Activated T-helper 1 cell treated with anti-CD3 and anti-CD28 coated beads, Interleukin-12 subunit alpha, Interleukin-12 subunit beta, Interleukin-2, Interleukin-4 antibody, amounts not matched to agents 30 ng/mL and 10 ng/mL and 1 ng/mL, durations not matched to agents 14 hours and 24 hours and 36 hours (primary cell): ENCODE data around the gene IPO5. TPM values are rescaled to one million over a fixed set of nuclear protein-coding genes. Genes with fewer than 3 reads are reported as not detected.

Experiments
- DNase-seq: peaks from one replicate; pipeline ENCODE4 v3.0.0; 2021; ENCODE audit warnings: low spot score
- H3K27ac Mint-ChIP-seq: one replicate; pipeline ENCODE4 v1.8.0; 2021; ENCODE audit warnings: mild to moderate bottlenecking, mixed read lengths
- H3K27me3 Mint-ChIP-seq: one replicate; pipeline ENCODE4 v1.8.0; 2022; ENCODE audit warnings: mild to moderate bottlenecking, moderate library complexity, mixed read lengths; ENCODE audit not compliant: insufficient read depth
- H3K36me3 Mint-ChIP-seq: one replicate; pipeline ENCODE4 v1.8.0; 2021; ENCODE audit warnings: low read depth, mixed read lengths
- H3K4me1 Mint-ChIP-seq: one replicate; pipeline ENCODE4 v1.8.0; 2021; ENCODE audit warnings: low read depth, mixed read lengths
- H3K4me3 Mint-ChIP-seq: one replicate; pipeline ENCODE4 v1.8.0; 2021; ENCODE audit warnings: mild to moderate bottlenecking, moderate library complexity, mixed read lengths
- H3K9me3 Mint-ChIP-seq: one replicate; pipeline ENCODE4 v1.8.0; 2021; ENCODE audit warnings: mixed read lengths
- intact Hi-C: fragments of 100-400 bp; cut with micrococcal nuclease; formaldehyde crosslinking; loops from one replicate; pipeline ENCODE4 v1.15.1; 2024
- total RNA-seq: library from RNA; stranded (reverse); gene quantifications from 2 replicates; pipeline ENCODE4 v1.2.3, GENCODE V29; 2022

IPO5 gene
- 210 and 226 TPM in 2 replicates for total RNA-seq

- H3K27me3 Mint-ChIP-seq = no peaks in the 10 kb centered on the region
- H3K27ac Mint-ChIP-seq = no peak within 1 kb of the TSS
- no peak within 1 kb of the TSS for H3K4me3 Mint-ChIP-seq
- H3K36me3 Mint-ChIP-seq = no peaks in the 10 kb centered on the region
- no peak for DNase-seq
- H3K9me3 Mint-ChIP-seq = peaks cover 5% of the 10 kb centered on the region
- no peaks in the 10 kb centered on the region for H3K4me1 Mint-ChIP-seq
- intact Hi-C loops = no loop called here
Observed at GRCh38 chr13:97953376-97953970, at the start of gene IPO5. TSS of gene IPO5 (plus strand) at chr13:97953675. CDS start at chr13:97976697, 23,022 bp downstream.

GRCh38 chr13:97904059-97904458 lies 49.4 kb upstream of the IPO5 start:
- Mint-ChIP-seq H3K4me1 (no peaks in the 10 kb centered on the region), H3K36me3 (no peaks in the 10 kb centered on the region), H3K4me3 (no peak overlapping the region), H3K27me3 (peaks cover 1% of the 10 kb centered on the region), H3K9me3 (no peaks in the 10 kb centered on the region), H3K27ac (no peak overlapping the region)
- intact Hi-C loops = no loop called here
- no peak for DNase-seq

- Mint-ChIP-seq H3K36me3 (no peaks in the 10 kb centered on the region), H3K4me1 (no peaks in the 10 kb centered on the region), H3K27me3 (peaks cover 4% of the 10 kb centered on the region), H3K9me3 (no peaks in the 10 kb centered on the region), H3K4me3 (no peak overlapping the region), H3K27ac (no peak overlapping the region)
- intact Hi-C loops = no loop called here
- no peak for DNase-seq
Observed at GRCh38 chr13:97905517-97905916, 48.0 kb upstream of the IPO5 start.

- DNase-seq = no peak
- no peaks in the 10 kb centered on the region for H3K4me1 Mint-ChIP-seq
Observed at GRCh38 chr13:97911311-97912138, 42.0 kb upstream of the IPO5 start.

GRCh38 chr13:97912139-97912535 lies 41.3 kb upstream of the IPO5 start:
- Mint-ChIP-seq H3K36me3 (no peaks in the 10 kb centered on the region), H3K27ac (no peak overlapping the region), H3K4me3 (no peak overlapping the region), H3K4me1 (no peaks in the 10 kb centered on the region), H3K9me3 (peaks cover 11% of the 10 kb centered on the region), H3K27me3 (peaks cover 3% of the 10 kb centered on the region)
- no peak for DNase-seq
- intact Hi-C loops = no loop called here

More at GRCh38 chr13:97911311-97912138, 42.0 kb upstream of the IPO5 start:
- intact Hi-C loops = no loop called here
- H3K9me3 Mint-ChIP-seq = peaks cover 9% of the 10 kb centered on the region
- H3K27ac Mint-ChIP-seq = no peak overlapping the region
- H3K36me3 Mint-ChIP-seq = no peaks in the 10 kb centered on the region
- no peak overlapping the region for H3K4me3 Mint-ChIP-seq
- peaks cover 3% of the 10 kb centered on the region for H3K27me3 Mint-ChIP-seq

GRCh38 chr13:97913206-97913605 lies 40.3 kb upstream of the IPO5 start:
- intact Hi-C loops = no loop called here
- peaks cover 3% of the 10 kb centered on the region for H3K27me3 Mint-ChIP-seq
- no peak overlapping the region for H3K4me3 Mint-ChIP-seq
- no peak overlapping the region for H3K27ac Mint-ChIP-seq
- H3K4me1 Mint-ChIP-seq = no peaks in the 10 kb centered on the region
- no peak for DNase-seq
- peaks cover 11% of the 10 kb centered on the region for H3K9me3 Mint-ChIP-seq
- H3K36me3 Mint-ChIP-seq = no peaks in the 10 kb centered on the region

- Mint-ChIP-seq H3K4me3 (no peak overlapping the region), H3K27ac (no peak overlapping the region), H3K36me3 (no peaks in the 10 kb centered on the region), H3K9me3 (peaks cover 11% of the 10 kb centered on the region), H3K4me1 (no peaks in the 10 kb centered on the region), H3K27me3 (peaks cover 4% of the 10 kb centered on the region)
- intact Hi-C loops = no loop called here
- DNase-seq = no peak
Observed at GRCh38 chr13:97914540-97914939, 38.9 kb upstream of the IPO5 start.

- Mint-ChIP-seq H3K9me3 (peaks cover 4% of the 10 kb centered on the region), H3K4me1 (no peaks in the 10 kb centered on the region), H3K27ac (no peak overlapping the region), H3K36me3 (no peaks in the 10 kb centered on the region), H3K4me3 (no peak overlapping the region), H3K27me3 (peaks cover 2% of the 10 kb centered on the region)
- intact Hi-C loops = no loop called here
- no peak for DNase-seq
Observed at GRCh38 chr13:97921176-97921816, 32.2 kb upstream of the IPO5 start.

- Mint-ChIP-seq H3K36me3 (no peaks in the 10 kb centered on the region), H3K27ac (no peak overlapping the region), H3K27me3 (peaks cover 5% of the 10 kb centered on the region), H3K4me1 (no peaks in the 10 kb centered on the region), H3K4me3 (no peak overlapping the region), H3K9me3 (no peaks in the 10 kb centered on the region)
- intact Hi-C loops = no loop called here
- no peak for DNase-seq
Observed at GRCh38 chr13:97928301-97928700, 25.2 kb upstream of the IPO5 start.

- Mint-ChIP-seq H3K9me3 (no peaks in the 10 kb centered on the region), H3K36me3 (no peaks in the 10 kb centered on the region), H3K27ac (no peak overlapping the region), H3K4me3 (no peak overlapping the region), H3K27me3 (peaks cover 5% of the 10 kb centered on the region), H3K4me1 (no peaks in the 10 kb centered on the region)
- DNase-seq = no peak
- intact Hi-C loops = no loop called here
Observed at GRCh38 chr13:97932036-97932435, 21.4 kb upstream of the IPO5 start.

- Mint-ChIP-seq H3K9me3 (no peaks in the 10 kb centered on the region), H3K27ac (no peak overlapping the region), H3K4me3 (no peak overlapping the region), H3K27me3 (peaks cover 5% of the 10 kb centered on the region), H3K4me1 (no peaks in the 10 kb centered on the region), H3K36me3 (no peaks in the 10 kb centered on the region)
- intact Hi-C loops = no loop called here
- no peak for DNase-seq
Observed at GRCh38 chr13:97932647-97933046, 20.8 kb upstream of the IPO5 start.

GRCh38 chr13:97933776-97934175 lies 19.7 kb upstream of the IPO5 start:
- no peaks in the 10 kb centered on the region for H3K9me3 Mint-ChIP-seq
- no peak for DNase-seq
- intact Hi-C loops = no loop called here

GRCh38 chr13:97934590-97934989 lies 18.9 kb upstream of the IPO5 start:
- H3K27me3 Mint-ChIP-seq = peaks cover 6% of the 10 kb centered on the region
- H3K27ac Mint-ChIP-seq = no peak overlapping the region
- intact Hi-C loops = no loop called here

More at GRCh38 chr13:97933776-97934175, 19.7 kb upstream of the IPO5 start:
- Mint-ChIP-seq H3K27ac (no peak overlapping the region), H3K36me3 (no peaks in the 10 kb centered on the region), H3K27me3 (peaks cover 5% of the 10 kb centered on the region), H3K4me3 (no peak overlapping the region), H3K4me1 (no peaks in the 10 kb centered on the region)

More at GRCh38 chr13:97934590-97934989, 18.9 kb upstream of the IPO5 start:
- H3K4me1 Mint-ChIP-seq = no peaks in the 10 kb centered on the region
- no peaks in the 10 kb centered on the region for H3K9me3 Mint-ChIP-seq
- DNase-seq = no peak
- no peaks in the 10 kb centered on the region for H3K36me3 Mint-ChIP-seq
- no peak overlapping the region for H3K4me3 Mint-ChIP-seq
